Measurements from ENCODE around the gene DYNC1LI1. TPM values are rescaled to one million over a fixed set of nuclear protein-coding genes. Genes with fewer than 3 reads are reported as not detected.

Gene DYNC1LI1
- total and polyA plus RNA-seq, 9 of the 15 experiments (the other 6 are each of a cell fraction or from before 2014, with no cell fraction given) = 21.0 to 85.4 (median 61.3) TPM

GRCh38 chr3:32570421-32571191, at the start of gene DYNC1LI1 (continued):
- peak; percentile 69 for TF ChIP-seq CXXC5 (CRISPR knock-in tag; IDR thresholded peaks at IDR 0.05)
- peak; percentile 52; the same call in 1 of the 2 replicates for TF ChIP-seq HNRNPL (IDR thresholded peaks at IDR 0.05; ENCODE audit: low read depth, low read length)
- TF ChIP-seq GTF2A2 (tag; IDR thresholded peaks at IDR 0.05) = 0 out of 2 replicates have a peak, but pooled peaks have one; percentile 36
- TF ChIP-seq SUPT5H (IDR thresholded peaks at IDR 0.05) = peak; percentile 91
- TF ChIP-seq BRD9 (IDR thresholded peaks at IDR 0.05; ENCODE audit: low read depth, partially characterized antibody) = peak; percentile 39
- TF ChIP-seq EP400 (IDR thresholded peaks at IDR 0.05) = peak; percentile 89
- peak in 1 of 2 experiments; percentile 87; a peak in 2 of 4 replicates for TF ChIP-seq ZNF639 (CRISPR knock-in tag; conservative IDR thresholded peaks at IDR 0.05 in 1 of 2, IDR thresholded peaks at IDR 0.05 in 1 of 2)
- peak; percentile 68; the same call in 1 of the 2 replicates for TF ChIP-seq MAFK (IDR thresholded peaks at IDR 0.05; ENCODE audit: low read length)
- 0 out of 2 replicates have a peak, but pooled peaks have one; percentile 11 for TF ChIP-seq E2F3 (CRISPR knock-in tag; IDR thresholded peaks at IDR 0.05)
- TF ChIP-seq, protein P1, sequence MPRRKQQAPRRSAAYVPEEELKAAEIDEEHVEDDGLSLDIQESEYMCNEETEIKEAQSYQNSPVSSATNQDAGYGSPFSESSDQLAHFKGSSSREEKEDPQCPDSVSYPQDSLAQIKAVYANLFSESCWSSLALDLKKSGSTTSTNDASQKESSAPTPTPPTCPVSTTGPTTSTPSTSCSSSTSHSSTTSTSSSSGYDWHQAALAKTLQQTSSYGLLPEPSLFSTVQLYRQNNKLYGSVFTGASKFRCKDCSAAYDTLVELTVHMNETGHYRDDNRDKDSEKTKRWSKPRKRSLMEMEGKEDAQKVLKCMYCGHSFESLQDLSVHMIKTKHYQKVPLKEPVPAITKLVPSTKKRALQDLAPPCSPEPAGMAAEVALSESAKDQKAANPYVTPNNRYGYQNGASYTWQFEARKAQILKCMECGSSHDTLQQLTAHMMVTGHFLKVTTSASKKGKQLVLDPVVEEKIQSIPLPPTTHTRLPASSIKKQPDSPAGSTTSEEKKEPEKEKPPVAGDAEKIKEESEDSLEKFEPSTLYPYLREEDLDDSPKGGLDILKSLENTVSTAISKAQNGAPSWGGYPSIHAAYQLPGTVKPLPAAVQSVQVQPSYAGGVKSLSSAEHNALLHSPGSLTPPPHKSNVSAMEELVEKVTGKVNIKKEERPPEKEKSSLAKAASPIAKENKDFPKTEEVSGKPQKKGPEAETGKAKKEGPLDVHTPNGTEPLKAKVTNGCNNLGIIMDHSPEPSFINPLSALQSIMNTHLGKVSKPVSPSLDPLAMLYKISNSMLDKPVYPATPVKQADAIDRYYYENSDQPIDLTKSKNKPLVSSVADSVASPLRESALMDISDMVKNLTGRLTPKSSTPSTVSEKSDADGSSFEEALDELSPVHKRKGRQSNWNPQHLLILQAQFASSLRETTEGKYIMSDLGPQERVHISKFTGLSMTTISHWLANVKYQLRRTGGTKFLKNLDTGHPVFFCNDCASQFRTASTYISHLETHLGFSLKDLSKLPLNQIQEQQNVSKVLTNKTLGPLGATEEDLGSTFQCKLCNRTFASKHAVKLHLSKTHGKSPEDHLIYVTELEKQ (CRISPR knock-in tag; IDR thresholded peaks at IDR 0.05) = no peak
- peak; percentile 51; the same call in 1 of the 2 replicates for TF ChIP-seq ZNF766 (CRISPR knock-in tag; conservative IDR thresholded peaks at IDR 0.05)
- peak; percentile 87 for TF ChIP-seq POLR2B (IDR thresholded peaks at IDR 0.05; ENCODE audit: low read depth, partially characterized antibody)
- TF ChIP-seq, protein P2, sequence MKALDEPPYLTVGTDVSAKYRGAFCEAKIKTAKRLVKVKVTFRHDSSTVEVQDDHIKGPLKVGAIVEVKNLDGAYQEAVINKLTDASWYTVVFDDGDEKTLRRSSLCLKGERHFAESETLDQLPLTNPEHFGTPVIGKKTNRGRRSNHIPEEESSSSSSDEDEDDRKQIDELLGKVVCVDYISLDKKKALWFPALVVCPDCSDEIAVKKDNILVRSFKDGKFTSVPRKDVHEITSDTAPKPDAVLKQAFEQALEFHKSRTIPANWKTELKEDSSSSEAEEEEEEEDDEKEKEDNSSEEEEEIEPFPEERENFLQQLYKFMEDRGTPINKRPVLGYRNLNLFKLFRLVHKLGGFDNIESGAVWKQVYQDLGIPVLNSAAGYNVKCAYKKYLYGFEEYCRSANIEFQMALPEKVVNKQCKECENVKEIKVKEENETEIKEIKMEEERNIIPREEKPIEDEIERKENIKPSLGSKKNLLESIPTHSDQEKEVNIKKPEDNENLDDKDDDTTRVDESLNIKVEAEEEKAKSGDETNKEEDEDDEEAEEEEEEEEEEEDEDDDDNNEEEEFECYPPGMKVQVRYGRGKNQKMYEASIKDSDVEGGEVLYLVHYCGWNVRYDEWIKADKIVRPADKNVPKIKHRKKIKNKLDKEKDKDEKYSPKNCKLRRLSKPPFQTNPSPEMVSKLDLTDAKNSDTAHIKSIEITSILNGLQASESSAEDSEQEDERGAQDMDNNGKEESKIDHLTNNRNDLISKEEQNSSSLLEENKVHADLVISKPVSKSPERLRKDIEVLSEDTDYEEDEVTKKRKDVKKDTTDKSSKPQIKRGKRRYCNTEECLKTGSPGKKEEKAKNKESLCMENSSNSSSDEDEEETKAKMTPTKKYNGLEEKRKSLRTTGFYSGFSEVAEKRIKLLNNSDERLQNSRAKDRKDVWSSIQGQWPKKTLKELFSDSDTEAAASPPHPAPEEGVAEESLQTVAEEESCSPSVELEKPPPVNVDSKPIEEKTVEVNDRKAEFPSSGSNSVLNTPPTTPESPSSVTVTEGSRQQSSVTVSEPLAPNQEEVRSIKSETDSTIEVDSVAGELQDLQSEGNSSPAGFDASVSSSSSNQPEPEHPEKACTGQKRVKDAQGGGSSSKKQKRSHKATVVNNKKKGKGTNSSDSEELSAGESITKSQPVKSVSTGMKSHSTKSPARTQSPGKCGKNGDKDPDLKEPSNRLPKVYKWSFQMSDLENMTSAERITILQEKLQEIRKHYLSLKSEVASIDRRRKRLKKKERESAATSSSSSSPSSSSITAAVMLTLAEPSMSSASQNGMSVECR (CRISPR knock-in tag; IDR thresholded peaks at IDR 0.05) = peak; percentile 87; the same call in 1 of the 2 replicates
- peak; percentile 94 for TF ChIP-seq TAF1 (IDR thresholded peaks at IDR 0.05; ENCODE audit: control insufficient read depth, extremely low read depth, insufficient read depth, low read length, severe bottlenecking)
- 0 out of 2 replicates have a peak, but pooled peaks have one; percentile 21 for TF ChIP-seq ATF4 (CRISPR knock-in tag; IDR thresholded peaks at IDR 0.05)
- TF ChIP-seq POU5F1 (IDR thresholded peaks at IDR 0.05; ENCODE audit: borderline replicate concordance, low read depth, low read length, partially characterized antibody) = no peak

Measured in K562 (cell line).